Measurements from ENCODE around the gene EHHADH.

Gene EHHADH

DNA sequence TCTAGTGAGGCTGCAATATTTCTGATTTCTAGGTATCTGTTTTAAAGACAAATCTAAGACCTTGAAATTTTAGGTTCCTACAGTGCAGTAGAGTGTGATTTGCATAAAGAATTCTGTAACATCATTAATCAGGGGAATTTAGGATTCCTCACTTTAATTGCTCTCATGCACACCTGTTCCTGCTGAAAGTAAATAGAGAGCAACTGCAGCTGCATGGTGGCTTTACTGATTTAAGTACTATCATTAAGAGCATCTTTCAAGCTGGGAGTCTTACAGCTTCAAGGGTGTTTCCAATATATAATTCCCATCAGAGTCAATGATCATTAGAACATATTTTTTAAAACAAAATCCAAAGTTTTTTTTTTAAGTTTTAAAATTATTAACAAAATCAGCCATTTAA is 65.0 kb downstream of the EHHADH start:
- no peak for DNase-seq

DNA sequence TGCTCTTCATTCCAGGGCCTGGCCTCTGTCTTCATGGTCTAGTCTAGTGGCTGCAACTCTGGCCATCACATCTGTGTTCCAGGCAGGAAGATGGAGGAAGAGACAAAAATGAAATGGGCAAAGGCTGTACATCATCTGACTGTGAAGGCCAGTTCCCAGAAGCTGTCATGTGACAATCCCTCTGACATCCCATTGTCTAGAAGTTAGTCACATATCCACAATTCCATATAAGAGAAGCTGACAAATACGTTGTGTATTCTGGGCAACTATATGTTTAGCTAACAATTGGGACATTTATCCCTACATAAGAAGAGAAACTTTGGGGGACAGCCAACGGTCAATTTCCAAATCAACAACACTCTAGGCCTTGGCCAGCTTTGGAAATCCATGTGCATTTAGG is 66.5 kb downstream of the EHHADH start:
- no peak for DNase-seq

DNA sequence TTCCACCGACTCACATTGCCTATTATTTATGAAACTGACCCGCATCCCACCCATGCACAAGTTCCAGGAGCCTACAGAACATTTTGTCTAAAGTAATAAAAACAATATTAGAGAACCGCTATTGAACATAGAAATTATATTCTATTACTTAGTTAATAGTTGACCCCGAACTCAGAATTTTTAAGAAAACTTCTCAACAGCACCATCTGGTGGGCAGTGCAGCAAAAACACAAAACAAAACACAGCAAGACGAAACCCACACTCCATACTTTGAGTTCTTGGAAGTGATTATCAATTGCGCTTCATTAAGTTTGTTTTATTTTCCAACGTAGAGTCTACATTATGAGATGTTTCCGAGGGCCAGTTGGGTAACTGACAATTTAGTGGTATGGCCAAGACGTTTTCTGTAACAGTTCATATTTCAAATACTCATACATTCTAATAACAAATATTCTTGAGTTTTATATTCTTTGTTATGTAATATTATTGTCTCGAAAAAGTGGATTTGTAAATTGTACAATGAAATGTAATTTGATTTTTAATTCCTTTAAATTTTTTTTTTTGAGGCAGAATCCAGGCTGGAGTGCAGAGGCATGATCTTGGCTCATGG is 77.0 kb downstream of the EHHADH start:
- no peak for DNase-seq

DNA sequence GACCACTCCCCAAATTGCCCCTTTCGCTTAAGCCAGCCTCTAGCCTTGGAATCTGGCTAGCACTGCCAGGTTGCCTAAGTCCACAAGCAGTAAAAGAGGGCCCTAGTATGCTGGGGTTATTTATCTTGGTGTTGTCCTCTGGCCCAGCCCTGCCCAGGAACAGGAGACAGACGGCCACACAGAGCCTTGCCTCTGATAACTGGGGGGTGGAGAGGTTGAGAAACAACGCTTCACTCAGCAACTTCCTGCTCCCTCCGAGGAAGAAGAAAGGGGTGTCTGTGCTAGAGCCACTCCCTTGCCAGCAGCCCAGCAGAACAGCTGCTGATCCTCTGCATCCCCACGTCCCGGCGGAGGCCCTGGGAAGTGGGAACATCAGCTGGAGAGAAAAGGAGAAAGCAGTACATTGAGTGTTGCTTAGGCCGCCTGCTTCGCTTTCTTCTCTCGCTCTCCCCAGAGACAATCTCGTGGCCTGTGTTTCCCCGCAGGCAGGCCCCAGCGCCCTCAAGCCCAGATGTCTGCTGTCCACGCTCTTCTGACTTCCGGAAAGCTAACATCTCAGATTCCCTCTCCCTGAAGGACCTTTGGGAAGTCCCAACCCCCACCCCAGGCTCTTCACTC is 78.4 kb downstream of the EHHADH start:
- DNase-seq, result no peak

DNA sequence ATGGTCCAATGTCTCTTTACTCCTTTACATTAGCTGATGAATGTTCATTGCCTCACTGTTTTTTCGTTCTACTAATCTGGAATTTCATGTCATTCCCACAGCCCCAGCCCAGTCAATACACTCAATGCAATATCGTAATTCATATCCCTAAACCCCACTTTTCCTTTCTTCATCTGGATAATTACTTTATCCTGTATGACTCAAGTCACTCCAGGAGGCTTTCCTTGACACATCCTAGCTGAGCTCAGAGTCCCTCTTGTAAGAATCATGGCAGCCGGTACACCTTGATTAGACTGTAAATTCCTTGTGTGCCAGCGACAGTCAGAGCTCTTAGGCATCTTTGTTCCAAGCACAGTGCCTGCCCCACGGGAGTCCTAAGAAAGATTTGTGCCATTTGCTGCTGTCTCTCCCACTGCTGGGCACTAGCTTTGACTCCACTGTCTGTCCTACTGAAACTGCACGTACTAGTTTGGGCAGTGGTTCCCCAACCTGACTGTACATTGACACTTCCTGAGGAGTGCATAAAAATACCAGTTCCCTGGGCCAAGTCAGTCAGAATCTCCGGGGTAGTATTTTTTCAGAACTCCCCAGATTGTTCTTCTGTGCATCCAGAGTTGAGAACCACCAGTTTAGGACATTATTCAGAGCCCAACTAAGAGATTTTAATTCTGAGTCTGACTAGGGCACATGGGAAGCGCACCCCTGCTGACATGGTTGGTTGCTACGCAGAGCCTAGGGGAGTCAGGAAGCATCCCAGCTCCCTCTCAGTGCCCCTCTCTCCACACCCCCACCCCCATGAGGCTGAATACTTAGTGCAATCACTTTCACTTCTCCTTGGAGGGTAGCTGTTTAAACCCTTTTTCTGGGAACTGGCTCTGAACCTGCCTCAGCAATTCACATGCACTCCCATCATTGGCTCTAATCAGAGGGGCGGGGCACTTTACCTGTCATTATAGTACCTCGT is 81.5 kb downstream of the EHHADH start:
- DNase-seq, result no peak

DNA sequence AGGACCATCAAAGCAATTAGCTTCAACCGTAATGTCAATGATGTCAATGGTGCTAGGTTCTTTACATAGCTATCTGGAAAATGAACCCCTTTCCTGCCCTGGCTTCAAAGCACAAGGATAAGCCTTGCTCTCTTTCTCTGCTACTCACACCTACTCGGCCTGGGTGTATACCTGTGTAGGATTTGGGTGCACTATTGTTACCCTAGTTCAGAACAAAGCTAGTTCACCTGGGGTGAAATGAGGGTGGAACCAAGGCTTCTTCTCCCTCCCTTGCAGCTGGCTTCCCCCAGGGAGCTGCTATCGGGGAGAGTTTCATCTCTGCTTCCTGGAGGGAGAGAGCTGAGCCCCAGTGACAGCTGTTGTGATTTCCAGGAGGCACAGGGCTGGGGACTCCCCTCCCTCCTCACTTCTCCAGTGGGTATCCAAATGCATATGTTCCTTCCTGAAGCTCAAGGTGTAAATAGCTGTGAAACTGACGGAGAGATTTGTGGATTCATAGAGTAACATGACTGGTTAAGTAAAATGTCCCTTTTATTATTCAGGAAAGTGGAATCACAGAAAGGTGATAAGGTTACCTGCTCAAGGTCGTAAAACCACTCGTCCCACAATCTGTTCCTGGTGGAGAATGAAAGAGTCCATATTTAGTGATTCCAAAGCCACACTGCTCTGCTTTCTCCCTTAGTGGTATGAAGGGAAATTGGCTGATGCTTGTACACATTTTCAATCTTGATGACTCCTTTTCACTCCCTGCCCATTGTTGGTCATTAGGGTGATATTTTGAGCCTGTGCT is 89.2 kb downstream of the EHHADH start:
- no peak for DNase-seq

DNA sequence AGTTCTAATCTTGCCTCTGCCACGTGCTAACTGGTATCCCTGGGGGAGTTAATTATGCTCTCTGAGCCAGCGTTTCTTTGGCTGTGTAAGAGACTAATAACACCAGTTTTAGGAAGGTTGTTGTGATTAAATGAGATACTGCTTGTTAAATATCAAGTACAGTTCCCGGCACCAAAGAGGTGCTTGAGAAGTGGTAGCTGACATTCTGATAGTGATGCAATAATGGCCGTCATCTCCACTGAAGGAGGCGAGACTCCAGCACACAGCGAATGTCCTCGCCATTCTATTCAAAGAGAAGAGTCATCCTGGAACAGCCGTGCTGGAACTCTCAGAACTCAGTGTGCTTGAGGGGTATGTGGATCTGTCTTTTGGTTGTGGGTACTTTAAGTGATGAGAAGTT is 91.2 kb downstream of the EHHADH start:
- DNase-seq, result no peak

DNA sequence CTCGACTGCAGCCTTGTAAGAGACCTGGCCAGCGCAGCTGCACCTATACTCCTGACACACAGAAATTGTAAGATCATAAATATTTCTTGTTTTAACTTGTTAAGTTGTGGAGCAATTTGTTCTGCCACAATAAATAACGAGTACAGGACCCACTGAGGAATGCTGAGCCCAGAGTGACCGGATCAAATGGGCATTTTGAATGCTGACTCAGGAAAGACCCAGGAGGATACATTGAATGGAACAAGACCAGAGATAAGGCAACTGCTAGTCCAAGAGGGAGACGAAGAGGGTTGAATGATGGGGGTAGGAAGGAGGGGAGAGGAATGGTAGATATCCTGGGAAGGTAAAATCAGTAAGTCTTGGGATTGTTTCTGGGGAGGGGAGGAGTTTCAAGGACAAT is 92.1 kb downstream of the EHHADH start:
- DNase-seq, result no peak

DNA sequence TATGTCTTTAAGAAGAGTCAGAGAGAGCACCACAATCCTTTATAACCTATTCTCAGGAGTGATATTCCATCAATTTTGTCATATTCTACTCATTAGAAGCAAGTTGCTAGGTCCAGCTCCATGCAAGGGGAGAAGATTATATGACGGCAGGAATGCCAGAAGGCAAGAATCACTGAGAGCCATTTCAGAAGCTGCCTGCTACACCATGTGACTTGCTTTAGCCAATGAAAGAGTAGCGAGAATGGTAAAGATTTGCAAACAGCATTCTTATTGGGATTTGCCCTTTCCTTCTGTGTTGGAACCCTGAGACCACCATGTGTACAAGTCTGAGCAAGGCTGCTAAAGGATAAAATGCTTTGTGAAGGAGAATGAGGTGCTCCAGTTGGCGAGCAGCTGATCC is 96.5 kb downstream of the EHHADH start:
- DNase-seq, result no peak

DNA sequence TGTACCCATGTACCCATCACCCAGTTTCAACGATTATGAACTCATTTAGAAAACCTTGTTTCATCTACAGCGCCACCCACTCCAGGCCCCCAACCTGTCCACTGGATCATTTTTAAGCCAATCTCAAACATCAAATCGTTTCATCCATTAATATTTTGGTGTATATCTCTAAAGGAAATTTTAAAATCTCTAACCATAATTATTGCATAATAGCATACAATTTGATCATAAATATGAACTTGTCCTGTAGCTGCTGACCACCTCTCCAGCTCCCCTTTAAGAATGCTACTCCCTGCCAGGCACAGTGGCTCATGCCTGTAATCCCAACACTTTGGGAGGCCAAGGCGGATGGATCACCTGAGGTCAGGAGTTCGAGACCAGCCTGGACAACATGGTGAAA is 98.2 kb downstream of the EHHADH start:
- DNase-seq, result no peak

DNA sequence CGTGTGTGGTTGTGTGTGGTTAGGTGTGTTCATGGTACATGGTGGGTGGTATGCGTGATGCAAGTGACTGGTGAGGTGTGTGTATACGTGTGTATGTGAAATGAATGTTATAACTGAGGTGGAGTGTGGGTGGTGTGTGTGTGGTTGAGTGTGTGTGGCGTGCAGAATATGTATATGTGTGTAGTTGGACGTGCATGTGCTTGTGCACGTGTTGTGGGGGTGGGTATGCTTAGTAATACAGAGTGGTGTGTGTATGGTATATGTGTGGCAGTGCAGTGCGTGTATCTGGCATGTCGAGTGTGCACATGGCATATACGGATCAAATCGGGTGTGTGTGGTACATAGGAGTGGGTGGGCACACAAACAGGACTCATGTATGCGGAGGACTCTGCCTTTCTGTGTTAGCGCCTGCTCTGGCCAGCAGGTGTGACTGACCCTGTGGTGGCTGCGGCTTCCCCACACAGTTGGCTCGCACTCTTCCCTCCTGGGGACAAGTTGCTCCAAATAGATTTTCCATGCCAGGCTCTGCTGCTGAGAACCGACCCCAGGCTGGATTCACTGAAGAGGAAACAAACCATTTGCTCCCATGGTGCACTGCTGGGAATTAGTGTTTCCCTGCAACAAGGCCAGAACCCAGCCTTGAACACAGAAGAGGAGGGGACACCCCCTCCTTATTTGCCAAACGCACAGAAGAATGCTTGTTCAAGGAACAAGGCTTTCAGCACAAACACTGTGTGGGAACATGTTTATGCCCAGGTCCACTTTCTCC is 99.8 kb downstream of the EHHADH start:
- DNase-seq, result no peak

DNA sequence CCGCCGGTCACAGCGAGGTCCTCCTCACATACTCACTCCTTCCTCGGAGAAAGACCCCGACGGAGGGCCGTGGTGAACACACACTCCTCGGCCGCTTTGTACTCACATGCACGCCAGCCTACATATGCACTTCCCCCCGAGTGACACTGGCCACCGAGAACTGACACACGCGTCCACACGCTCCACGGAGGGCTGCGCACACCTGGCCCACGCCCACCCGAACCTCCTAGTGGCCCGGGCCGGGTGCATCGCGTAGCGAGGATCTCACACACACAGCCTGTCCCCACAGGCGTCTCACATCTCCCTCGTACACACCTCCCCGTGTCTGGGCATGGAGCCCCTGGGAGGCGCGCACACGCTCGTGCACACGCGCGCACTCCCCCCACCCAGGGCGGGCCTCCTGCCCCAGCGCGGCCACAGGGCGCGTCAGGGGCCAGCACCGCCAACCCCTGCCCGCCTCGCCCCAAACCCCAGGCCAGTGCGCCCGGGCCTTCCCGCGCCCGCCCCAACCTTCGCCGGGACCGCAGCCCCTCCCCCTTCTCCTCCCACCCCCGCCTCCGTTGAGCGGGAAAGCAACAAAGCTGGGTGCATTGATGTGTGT is 100.6 kb downstream of the EHHADH start:
- DNase-seq, result no peak

DNA sequence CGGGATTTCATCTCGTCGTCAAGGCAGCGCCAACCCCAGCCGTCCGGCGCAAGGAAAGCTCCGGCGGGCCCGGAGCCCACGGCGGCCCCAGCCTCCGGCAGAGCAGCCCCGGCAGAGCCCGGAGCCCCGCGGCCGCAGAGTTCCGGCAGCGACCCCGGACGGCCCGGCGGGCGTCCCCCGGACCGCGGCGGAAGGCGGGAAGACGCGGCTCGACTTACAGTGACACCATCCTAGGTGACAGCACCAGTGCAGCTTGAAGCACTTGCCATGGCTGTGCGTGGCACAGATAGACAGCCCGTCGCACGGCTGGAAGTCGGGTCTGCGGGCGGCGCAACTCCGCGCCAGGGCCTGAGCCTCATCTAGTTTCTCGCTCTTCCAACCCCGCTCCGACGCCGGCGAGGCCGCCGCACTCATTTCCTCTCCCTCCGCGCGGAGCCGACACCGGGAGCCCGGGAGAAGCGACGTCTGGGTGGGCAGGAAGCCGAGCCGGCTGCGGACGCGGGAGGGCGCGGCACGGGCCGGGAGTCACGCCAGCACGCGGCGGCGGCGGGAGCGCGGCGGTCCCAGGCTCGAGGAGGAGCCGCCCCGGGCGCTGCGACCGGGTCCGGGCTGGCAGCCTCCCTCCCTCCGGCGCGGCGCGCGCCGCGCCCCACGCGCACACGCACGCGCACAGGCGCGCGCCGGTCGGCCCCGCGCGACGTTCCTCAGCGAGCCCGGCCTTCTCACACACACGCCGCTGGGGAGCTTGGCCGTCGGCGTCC is 101.3 kb downstream of the EHHADH start, which contains the start of gene C3orf70:
C3orf70 (minus strand) TSS at position 651 of the 761 bp plus-strand sequence; CDS start at position 414, 237 bp downstream.
- DNase-seq, result no peak

DNA sequence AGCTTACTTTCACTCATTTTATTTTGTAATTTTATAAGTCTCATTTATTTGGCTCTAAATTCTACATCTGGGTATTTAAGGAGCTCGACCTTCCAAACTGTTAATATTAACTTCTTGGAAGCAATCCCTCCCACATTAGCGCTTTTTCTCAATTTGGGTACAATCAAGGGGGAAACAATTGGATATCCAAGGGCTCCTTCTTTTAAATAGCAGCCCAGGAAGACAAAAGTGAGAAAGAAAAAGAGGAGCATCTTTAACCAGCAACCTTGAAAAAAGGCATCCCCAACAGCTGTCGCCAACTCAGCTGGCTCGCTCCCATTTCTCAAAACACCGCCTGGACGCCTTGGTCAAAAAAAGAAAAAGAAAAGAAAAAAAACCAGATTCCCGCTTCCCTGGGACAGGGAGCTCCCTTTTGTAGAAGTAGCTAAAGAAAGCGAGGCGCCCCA is 101.9 kb downstream of the EHHADH start:
- DNase-seq, result no peak

DNA sequence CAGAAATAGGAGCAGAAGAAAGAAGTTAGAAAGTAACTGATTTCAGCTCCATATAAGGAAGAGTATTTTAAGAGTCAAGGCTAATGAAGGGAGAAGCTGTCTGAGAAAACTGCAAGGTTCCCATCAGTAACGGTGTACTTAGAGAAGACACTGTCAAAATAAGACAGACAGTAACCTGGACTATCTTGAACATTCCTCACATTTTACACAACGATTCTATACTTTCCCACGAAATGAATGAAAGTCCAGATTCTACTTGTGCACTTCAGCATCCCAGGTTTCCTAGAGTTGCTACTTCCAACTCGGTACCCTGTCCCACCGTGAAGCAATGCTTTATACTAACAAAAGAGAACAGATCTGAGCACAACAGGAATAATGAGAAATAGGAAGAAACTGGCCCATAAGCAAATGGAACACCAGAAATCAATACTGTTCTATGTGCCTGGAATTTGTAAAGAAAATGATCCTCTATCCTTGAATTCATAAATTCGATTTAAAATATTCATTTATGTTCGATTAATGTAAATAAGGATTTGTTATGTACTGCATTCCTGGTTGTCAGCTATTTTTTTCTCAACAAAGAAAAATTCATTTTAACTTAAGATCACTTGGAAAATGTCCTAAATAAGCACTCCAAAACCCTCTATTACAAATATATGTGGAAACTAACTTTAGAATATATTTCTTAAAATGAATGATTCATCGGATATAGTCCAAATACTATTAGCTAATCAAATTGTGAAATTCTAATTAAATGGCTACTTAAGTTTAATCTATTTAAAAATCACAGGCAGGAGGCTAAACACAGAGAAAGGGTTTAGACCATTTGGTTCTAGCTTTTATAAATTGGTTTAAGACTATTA is 102.5 kb downstream of the EHHADH start:
- no peak for DNase-seq

DNA sequence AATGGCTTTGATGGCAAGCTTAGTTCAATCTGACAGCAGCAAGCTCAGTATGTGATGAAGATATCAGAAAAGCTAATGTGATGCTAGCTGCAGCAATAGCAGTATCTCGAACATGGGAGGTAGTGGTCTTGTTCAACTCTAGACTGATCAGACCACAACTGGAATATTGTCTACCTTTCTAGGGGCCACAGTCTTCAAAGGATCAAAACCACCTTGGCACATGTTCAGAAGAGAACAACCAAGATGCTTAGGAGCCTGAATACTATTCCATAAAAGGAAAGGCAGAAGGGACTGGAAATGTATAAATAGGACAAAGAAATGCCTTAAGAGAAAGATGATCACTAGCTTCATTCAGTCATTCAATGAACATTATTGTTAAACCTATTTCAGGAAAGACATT is 103.3 kb downstream of the EHHADH start:
- DNase-seq, result no peak

DNA sequence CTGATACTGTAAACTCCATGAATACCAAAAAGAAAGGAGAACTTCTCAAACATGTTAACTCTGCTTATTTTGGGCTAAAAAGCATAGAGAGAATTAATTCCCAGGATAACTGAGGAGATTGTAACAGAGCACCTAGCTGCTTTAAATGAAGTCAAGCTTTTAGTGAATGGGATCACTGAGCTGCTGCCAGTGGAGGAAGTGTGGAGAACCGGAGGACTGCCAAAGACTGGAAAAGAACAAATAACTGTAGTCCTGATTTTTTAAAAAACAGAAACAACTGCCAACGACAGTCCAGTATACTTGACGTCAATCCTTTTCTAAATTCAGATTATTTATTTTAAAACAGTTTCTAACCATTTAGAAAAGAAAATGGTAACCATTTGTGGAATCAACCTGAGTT is 104.3 kb downstream of the EHHADH start:
- DNase-seq, result no peak

DNA sequence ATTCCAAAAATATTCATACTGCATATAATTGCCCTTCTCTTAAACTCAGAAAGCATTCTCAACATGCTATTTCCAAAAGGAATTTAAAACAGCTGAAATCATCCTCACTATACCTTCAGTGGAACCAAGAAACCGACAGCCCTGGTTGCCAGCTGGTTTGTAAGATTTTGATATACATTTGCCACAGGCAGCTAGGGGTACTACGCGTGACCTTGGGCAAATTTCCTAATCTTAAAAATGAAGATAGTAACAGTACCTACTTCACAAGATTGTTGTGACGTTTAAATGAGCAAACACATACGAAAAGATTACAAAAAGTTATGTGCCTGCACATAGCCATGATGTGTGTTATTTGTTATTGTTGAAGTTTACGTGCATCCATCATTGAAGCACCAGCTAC is 108.3 kb downstream of the EHHADH start:
- DNase-seq, result no peak

DNA sequence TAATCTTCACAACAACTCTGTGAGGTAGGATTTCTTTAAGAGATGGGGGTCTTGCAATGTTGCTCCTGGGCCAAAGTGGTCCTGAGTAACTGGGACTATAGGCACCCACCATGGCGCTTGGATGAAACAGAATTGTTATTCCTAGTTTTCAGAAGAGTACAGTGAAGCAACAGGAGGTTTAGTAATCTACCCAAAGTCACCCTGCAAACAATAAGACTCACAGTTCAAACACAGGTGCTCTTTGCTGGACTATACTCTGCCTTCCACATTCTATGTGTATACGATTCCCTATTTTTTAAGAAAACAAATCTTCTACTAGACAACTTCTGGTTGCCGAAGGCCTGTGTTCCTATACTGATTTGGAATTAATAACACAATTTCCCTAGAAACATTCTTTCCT is 109.1 kb downstream of the EHHADH start:
- no peak for DNase-seq
